Right cardiac atrium (tissue), 5 donors: ENCODE results near the gene NUCB2. TPM values are rescaled to one million over a fixed set of nuclear protein-coding genes. Genes with fewer than 3 reads are reported as not detected.

Experiments used
- ATAC-seq, 2 donors: fragments of 200-7000 bp; cut with Tn5 transposase; one replicate each; pipeline versions ENCODE4 v1.8.0 to v1.9.1; 2020; ENCODE audit warnings: moderate library complexity in 2 of 2, mild to moderate bottlenecking in 1 of 2
- DNase-seq, 3 donors: peaks; one replicate each; pipeline ENCODE4 v3.0.0-alpha.2; 2020
- H3K27ac ChIP-seq: one replicate; pipeline ENCODE4 v1.5.1; 2013; ENCODE audit warnings: mild to moderate bottlenecking, low read length, control low read depth, moderate library complexity
- H3K27me3 ChIP-seq: one replicate; pipeline ENCODE4 v1.6.1; 2013; ENCODE audit not compliant: control insufficient read depth, insufficient read depth
- H3K4me1 ChIP-seq: one replicate; pipeline ENCODE4 v1.6.1; 2013; ENCODE audit warnings: low read length; ENCODE audit not compliant: control insufficient read depth, insufficient read depth
- H3K4me3 ChIP-seq: one replicate; pipeline ENCODE4 v1.5.1; 2013; ENCODE audit warnings: low read length, control low read depth
- H3K9me3 ChIP-seq: one replicate; pipeline ENCODE4 v1.6.1; 2013; ENCODE audit warnings: low read length; ENCODE audit not compliant: control insufficient read depth
- WGBS: extraction: QIAGEN DNeasy Blood & Tissue Kit; methylation state at CpG from one replicate; pipeline ENCODE4 v1.1.7; 2013; 5-methylcytosine and 5-hydroxymethylcytosine counted together
- intact Hi-C, 4 donors: fragments of 100-400 bp; cut with DNase I; formaldehyde crosslinking; loops; one replicate each; pipeline versions ENCODE4 v1.11.0 to v1.14.0; 2022 to 2023
- polyA plus RNA-seq: library from polyadenylated mRNA; stranded (reverse); fragments of 200-250 nt; gene quantifications from one replicate; pipeline ENCODE4 v1.2.3, GENCODE V29; 2013
- total RNA-seq, 4 donors: library from RNA; stranded (reverse); fragmentation: NEBNext Ultra II Directional; extraction: Animal tissue kit (Norgen Biotek cat#: 25700); gene quantifications; one replicate each; pipeline ENCODE4 v1.2.1, GENCODE V29; 2021
- donor health status: healthy with polysubstance abuse.
- donor health status: DM: no; HTN: yes; CAD: no.
- donor health status: DM: no; HTN: no; CAD: no.
- donor health status: DM: no; HTN: yes; CAD: no; lungs with severe emphysema.
- donor health status: DM: yes; HTN: yes; CAD: no.

NUCB2 gene
- total and polyA plus RNA-seq, 5 donors = 118 to 172 (median 135) TPM

DNA sequence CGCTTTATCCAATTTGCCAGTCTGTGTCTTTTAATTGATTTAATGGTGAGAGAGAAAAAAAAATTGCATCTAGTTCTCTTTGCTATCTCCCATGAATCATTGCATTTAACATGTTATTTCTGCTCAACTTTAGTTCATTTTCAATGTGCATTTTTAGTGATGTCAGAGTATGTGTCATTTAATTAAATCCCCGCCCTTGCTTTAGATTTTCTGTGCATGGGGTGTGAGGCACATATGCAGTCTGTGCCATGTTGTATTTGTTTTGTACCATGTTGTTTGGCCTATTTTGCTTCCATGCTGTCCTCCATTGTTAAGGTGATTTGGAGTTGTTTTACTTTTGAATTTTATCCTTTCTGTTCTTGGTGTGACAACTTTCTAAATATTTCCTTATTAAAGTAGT, 66.7 kb downstream of the NUCB2 start:
- Histone ChIP-seq H3K4me3 (no peak overlapping the region), H3K27ac (no peak overlapping the region), H3K27me3 (no peaks in the 10 kb centered on the region), H3K4me1 (no peaks in the 10 kb centered on the region), H3K9me3 (no peaks in the 10 kb centered on the region)
- no peak for DNase-seq
- intact Hi-C loops = no loop called here
- 100% methylated on average over 2 of the region's 2 CpGs for WGBS
- no peak for ATAC-seq

DNA sequence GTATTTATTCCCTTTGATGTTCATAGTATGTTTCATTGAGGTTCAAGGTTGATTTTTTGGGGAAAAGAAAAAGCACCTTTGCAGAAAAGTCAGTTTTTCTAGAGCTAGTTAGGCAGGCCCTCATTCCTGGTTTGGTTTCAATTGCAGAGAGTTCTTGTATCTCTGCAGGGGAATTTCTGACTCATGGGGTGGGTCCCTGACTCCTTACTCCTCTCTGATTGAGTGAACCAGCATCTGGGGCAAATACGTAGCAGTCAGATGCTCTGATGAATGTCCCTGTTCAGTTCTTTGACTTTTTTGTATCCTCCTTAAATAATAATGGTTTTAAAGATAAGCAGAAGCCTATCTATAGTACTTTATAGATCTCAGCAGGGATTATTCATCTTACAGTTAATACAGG, 67.4 kb downstream of the NUCB2 start:
- no peak for DNase-seq
- Histone ChIP-seq H3K9me3 (no peaks in the 10 kb centered on the region), H3K27ac (no peak overlapping the region), H3K27me3 (no peaks in the 10 kb centered on the region), H3K4me3 (no peak overlapping the region), H3K4me1 (no peaks in the 10 kb centered on the region)
- intact Hi-C loops = no loop called here
- ATAC-seq = no peak
- 84% methylated on average over 1 of the region's 1 CpG for WGBS

DNA sequence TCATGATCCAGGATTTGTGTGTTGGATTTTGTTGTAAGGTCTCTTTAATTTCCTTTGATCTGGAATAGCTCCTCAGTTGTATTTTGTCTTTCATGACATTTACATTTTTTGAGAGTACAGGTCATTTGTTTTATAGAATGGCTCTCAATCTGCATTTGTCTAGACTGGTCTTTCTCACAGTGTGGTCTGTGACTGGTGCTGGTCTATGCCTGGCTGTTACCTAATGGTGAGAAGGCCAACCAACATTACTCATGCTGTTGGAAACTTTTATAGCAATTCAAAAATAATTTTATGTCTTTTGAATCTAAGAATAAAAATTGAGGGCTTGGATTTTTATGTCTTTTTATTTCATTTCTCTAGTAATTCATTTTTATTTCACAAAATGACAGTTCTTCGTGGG, 71.1 kb downstream of the NUCB2 start:
- intact Hi-C loops = no loop called here
- DNase-seq (no peak), ATAC-seq (no peak)
- 69% methylated on average over 1 of the region's 1 CpG for WGBS
- no peak overlapping the region for H3K27ac ChIP-seq
- no peaks in the 10 kb centered on the region for H3K27me3 ChIP-seq
- no peaks in the 10 kb centered on the region for H3K9me3 ChIP-seq
- H3K4me1 ChIP-seq = no peaks in the 10 kb centered on the region
- no peak overlapping the region for H3K4me3 ChIP-seq

DNA sequence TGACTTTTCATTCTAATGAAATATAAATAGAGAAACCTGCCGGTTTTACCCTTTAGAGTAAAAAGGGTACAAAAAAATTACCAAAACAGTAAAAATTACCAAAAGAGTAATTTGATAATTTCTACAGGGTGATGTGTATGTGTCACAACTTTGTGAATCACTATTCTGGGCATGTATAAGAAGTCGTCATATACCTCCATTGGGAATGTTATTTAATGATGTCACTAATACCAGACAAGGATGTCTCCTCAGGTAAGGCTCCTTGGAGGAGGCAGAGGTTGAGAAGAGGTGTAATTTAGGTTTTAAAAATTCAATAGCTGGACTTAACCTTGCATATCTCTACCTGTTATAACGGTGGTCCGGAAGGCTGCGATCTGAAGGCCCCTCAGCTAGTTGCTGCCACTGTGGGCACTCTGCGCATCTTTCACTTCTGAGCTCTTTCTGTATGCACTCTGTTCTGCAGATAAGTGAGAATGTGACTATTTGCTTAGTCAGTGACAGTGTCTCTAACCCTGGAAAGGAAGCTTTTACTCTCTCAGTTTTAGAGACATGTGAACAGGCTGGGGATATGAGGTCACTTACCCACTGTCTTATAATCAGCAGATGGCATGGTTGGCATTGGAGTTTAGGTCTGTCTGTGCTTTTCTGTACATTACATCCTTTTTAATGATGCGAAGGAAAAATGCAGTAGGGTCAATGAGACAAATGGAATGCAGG, 74.1 kb downstream of the NUCB2 start:
- no peaks in the 10 kb centered on the region for H3K9me3 ChIP-seq
- WGBS = 93% methylated on average over 7 of the region's 7 CpGs
- intact Hi-C loops = no loop called here

DNA sequence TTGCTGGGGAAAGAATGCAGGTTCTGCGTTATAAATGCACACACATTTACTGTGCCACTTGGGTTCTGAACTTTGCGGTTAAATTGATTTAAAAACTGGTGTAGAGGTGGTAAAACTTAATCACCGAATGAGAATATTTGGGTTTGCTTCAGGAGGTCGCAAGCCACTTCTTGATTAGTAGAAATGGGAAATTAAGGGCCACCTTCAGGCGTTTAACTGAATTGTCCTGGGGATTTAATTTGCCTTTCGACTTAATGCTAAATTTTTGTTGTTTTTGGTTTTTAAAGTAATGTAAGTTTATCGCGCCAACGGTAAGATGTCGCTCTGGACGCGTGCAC, 74.6 kb downstream of the NUCB2 start:
- intact Hi-C loops = no loop called here
- Histone ChIP-seq H3K27ac (no peak overlapping the region), H3K9me3 (no peaks in the 10 kb centered on the region), H3K4me3 (peak overlapping the region; percentile 49), H3K4me1 (no peaks in the 10 kb centered on the region), H3K27me3 (no peaks in the 10 kb centered on the region)
- ATAC-seq (no peak), DNase-seq (no peak)
- 23% methylated on average over 12 of the region's 12 CpGs for WGBS

More for the DNA sequence above, 74.1 kb downstream of the NUCB2 start:
- ATAC-seq = no peak
- no peak overlapping the region for H3K27ac ChIP-seq
- DNase-seq = no peak
- H3K4me3 ChIP-seq = no peak overlapping the region
- H3K27me3 ChIP-seq = no peaks in the 10 kb centered on the region
- no peaks in the 10 kb centered on the region for H3K4me1 ChIP-seq

DNA sequence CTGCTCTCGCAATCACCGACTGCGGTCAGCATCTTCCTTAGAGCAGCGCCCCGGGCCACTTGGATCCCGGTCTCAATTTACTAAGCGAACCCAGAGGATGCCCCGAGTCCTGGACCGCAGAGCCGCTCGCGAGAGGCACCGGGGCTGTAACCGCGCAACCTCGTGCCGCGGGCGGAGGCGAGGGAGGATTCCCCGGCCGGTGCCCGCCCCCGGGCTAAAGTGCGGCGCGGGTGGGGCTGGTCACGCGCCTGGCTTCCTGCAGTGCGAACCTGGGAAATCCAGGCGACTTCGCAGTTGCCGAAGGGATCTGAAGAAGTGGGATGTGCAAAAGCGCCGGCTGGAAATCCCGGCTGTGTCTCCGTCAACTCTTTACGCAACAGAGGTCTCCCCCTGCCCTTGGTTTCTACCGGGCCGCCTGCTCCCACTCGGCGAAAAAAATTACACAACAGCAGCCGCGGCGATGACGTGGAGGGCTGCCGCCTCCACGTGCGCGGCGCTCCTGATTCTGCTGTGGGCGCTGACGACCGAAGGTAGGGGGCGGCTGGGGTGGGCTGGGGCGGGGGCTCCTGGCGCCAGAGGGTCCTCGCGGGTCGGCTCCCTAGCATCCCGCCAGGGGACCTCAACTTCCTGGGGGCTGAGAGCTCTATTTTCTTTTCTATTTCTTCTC, 75.1 kb downstream of the NUCB2 start, which contains the start of gene NCR3LG1:
TSS of gene NCR3LG1 (plus strand) at position 291 of the 667 bp plus-strand sequence. CDS start at position 461, 170 bp downstream.
- under 1% methylated on average over 61 of the region's 61 CpGs for WGBS
- Histone ChIP-seq H3K9me3 (no peaks in the 10 kb centered on the region), H3K27me3 (no peaks in the 10 kb centered on the region), H3K27ac (no peak within 1 kb of the TSS), H3K4me3 (peak within 1 kb of the TSS; percentile 49), H3K4me1 (no peaks in the 10 kb centered on the region)
- ATAC-seq (peak; percentile 66 to 73), DNase-seq (peak; percentile 72 to 83 (median 78))
- intact Hi-C loops = no loop called here

DNA sequence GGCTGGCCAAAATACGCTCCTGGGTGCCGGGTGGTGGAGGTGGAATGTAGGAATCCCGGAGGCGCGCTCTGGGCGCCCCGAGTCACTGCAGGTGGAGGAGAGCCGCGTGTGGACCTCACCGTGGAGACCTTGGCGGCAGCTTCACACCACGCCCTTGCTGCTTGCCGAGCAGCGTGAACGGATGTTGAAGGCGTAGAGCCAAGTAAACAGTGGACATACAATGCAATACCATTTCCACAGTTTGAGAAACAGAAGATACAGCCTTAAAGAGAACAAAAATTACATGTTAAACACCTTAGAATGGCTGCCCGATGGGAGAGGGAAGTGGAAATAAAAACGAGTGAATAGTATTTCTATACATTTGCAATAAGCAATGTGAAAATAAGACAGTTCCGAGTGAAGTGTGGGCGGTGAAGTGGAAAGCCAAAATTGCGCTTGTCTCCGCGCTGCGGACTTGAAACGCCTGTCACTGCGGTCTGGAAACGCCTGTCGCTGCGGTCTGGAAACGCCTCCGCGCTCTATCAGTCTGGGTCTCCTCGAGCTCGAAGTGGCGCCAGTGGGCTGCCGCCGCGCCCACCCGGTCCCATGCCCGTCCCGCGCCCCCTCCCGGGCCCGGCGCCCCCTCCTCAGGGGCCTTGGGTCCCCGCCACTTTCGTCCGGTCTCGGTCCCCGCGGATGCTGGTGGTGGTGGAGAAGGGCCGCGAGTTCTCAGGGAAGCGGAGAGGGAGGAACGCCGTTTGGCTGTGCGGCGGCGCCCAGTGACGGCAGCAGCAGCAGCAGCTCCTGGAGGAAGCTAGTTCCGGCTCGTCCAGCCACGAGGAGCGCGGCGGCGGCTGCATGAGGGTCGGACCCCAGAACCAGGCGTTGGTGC, 76.6 kb downstream of the NUCB2 start:
- Histone ChIP-seq H3K27me3 (no peaks in the 10 kb centered on the region), H3K4me1 (no peaks in the 10 kb centered on the region), H3K4me3 (peak overlapping the region; percentile 49), H3K27ac (peak overlapping the region; percentile 56), H3K9me3 (no peaks in the 10 kb centered on the region)
- intact Hi-C loops = no loop called here
- ATAC-seq (peak; percentile 90 to 91), DNase-seq (peak; percentile 88 to 92 (median 91))
- under 1% methylated on average over 69 of the region's 69 CpGs for WGBS

DNA sequence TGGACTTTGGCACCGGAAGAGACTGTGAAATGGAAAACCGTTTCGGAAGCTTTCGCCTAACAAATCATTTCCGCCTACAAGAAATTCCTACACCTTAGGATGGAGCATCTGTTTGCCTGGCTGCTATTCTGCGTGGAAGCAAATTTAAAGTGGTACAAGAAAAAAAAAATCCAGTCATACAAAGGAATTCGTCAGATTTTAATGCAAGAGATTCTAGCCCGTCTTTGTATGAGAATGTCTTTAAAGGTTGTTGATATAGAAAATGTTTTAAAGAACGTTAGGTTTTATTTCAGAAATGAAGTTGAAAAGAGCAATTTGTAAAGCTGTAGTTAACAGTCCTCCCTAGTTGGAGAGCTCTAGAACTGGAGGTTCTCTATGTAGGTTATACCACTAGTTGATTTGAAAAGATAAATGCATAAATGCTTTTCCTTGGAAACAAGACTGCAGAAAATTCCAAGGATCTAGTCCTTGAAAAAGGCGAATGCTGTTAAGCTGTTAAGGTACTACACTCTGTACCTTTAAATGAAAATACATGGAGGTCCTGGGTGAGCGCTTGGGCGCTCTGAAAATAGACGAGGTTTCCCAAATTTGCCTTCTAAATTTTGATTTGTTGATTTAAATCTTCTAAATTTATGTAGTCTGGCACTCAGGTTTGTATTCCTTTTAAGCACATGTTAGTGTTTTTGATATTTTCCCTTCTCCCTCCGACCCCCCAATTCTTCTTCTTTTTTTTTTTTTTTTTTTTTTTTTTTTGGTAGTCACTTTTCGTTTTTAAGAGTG, 77.5 kb downstream of the NUCB2 start:
- H3K9me3 ChIP-seq = no peaks in the 10 kb centered on the region
- H3K4me3 ChIP-seq = peak overlapping the region; percentile 49
- no peak for DNase-seq
- 6% methylated on average over 15 of the region's 15 CpGs for WGBS
- no peak for ATAC-seq
- intact Hi-C loops = no loop called here
- no peaks in the 10 kb centered on the region for H3K4me1 ChIP-seq
- no peaks in the 10 kb centered on the region for H3K27me3 ChIP-seq
- H3K27ac ChIP-seq = no peak overlapping the region

DNA sequence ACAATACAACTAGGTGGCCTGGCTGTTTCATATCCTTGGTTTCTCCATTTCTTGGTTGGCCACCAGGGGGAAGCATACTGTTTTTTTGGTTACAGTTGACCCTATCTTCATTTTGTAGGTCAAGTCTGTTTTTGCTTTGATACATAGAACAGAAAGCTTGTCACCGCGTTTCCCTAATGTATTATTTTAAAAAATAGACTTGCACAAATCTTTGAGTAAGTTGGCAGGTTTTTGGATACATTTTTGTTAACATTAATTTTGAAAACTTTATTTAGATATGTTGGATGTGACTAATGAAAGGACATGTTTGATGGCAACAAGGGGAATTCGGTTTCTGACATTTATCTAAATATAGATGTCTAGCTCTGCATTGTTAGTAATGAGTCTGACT, 78.1 kb downstream of the NUCB2 start:
- DNase-seq (peak in 2 of 3 donors; percentile 28 to 53), ATAC-seq (peak; percentile 46 to 52)
- 36% methylated on average over 3 of the region's 3 CpGs for WGBS
- Histone ChIP-seq H3K4me1 (no peaks in the 10 kb centered on the region), H3K27ac (no peak overlapping the region), H3K4me3 (no peak overlapping the region), H3K9me3 (no peaks in the 10 kb centered on the region), H3K27me3 (no peaks in the 10 kb centered on the region)
- intact Hi-C loops = no loop called here

DNA sequence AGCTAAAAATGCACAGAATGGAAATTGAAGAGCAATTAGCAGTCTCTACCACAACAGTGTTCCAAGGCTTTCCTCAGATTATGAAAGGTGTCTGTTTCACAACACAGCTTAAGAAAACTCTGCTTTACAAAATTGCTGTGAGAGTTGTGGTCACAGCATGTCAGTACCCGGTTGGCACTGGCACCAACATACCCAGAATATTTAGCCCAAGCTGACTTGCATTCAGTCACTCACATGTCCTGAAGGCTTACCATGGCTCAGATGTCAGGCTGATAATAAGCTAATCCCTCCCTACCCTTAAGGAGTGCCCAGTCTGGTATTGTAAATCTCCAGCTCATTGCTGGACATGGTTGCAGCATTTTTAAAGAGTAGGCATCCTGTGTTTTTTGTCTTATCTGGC, 90.0 kb downstream of the NUCB2 start:
- intact Hi-C loops = no loop called here
- no peak for DNase-seq
- H3K4me3 ChIP-seq = no peak overlapping the region
- no peak overlapping the region for H3K27ac ChIP-seq
- WGBS = 83% methylated on average over 1 of the region's 1 CpG
- ATAC-seq = no peak
- no peaks in the 10 kb centered on the region for H3K27me3 ChIP-seq
- H3K9me3 ChIP-seq = peaks cover 5% of the 10 kb centered on the region
- no peaks in the 10 kb centered on the region for H3K4me1 ChIP-seq
